ENCODE results near the gene LRFN3.

Gene LRFN3

DNA sequence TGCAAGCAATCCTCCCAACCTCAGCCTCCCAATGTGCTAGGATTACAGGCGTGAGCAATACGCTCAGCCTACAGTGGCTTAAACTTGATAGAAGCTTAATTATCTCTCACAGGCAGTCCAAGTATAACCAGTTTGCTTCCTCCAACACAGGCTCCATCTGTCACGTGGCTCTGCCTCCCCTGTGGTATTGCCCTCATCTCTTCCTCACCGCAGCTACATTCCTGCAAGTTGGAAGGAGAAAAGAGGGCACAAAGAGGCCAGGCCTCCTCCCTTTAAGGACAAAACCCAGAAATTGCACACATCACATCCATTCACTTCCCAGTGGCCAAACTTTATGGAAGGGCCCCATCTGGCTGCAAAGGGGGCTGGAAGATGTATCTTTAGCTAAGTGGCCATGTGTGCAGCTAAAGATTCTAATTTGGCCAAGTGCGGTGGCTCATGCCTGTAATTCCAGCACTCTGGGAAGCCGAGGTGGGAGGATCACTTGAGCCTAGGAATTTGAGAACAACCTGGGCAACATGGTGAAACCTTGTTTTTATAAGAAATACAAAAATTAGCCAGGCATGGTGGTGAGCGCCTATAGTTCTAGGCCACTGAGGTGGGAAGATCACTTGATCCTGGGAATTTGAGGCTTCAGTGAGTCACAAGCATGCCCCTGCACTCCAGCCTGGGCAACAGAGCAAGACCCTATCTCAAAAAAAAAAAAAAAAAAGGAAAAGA lies 55.7 kb downstream of the LRFN3 start:
- 88% methylated on average over 7 of the region's 7 CpGs for WGBS
- Histone ChIP-seq H3K36me3 (ENCODE audit: insufficient read depth, low read length) (no peaks in the 10 kb centered on the region), H3K9ac (ENCODE audit: low read depth, low read length) (no peak overlapping the region), H3K27ac (ENCODE audit: low read depth, low read length) (no peak overlapping the region), H3K27me3 (ENCODE audit: insufficient read depth, low read length) (no peaks in the 10 kb centered on the region; the same call in 1 of the 2 replicates), H3K4me1 (ENCODE audit: insufficient read depth, low read length) (no peaks in the 10 kb centered on the region), H3K9me3 (ENCODE audit: insufficient read depth, low read depth, low read length) (peaks cover 3% of the 10 kb centered on the region; the same call in 1 of the 2 replicates), H3K4me3 (ENCODE audit: low read length) (no peak overlapping the region)

DNA sequence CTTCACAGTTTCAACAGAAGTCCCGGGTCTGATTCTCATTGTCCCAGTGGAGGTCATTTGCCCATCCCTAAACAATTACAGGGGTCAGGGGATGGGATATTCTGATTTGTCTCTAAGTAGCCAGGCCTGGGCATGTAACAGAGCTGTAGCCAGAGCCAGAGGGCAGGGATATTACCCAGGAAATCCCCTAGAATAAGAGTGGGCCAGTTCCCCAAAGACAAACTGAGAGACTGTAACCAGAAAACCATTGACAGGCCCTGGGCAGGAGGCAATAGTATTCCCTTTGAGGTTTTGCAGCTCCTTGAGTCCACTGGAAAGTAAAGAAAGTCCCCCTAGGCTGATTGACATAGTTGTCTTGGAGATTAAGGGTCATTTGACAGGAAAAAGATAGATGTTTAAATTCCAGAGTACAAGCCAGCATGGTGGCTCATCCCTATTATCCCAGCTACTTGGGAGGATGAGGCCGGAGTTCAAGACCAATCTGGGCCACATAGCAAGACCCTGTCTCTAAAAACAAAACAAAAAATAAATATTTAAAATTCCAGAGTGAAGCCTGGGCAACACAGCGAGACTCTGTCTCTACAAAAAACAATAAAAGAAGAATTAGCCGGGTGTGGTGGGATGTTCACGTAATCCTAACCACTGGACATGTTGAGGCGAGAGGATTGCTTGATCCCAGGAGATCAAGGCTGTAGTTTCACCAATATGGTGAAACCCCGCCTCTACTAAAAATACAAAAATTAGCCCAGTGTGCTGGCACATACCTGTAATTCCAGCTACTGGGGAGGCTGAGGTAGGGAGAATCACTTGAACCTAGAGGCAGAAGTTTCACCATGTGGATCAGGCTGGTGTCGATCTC lies 57.0 kb downstream of the LRFN3 start:
- Histone ChIP-seq H3K27ac (ENCODE audit: low read depth, low read length) (no peak overlapping the region), H3K36me3 (ENCODE audit: insufficient read depth, low read length) (no peaks in the 10 kb centered on the region), H3K4me3 (ENCODE audit: low read length) (no peak overlapping the region), H3K9me3 (ENCODE audit: insufficient read depth, low read depth, low read length) (peaks cover 3% of the 10 kb centered on the region; the same call in 1 of the 2 replicates), H3K4me1 (ENCODE audit: insufficient read depth, low read length) (no peaks in the 10 kb centered on the region), H3K27me3 (ENCODE audit: insufficient read depth, low read length) (no peaks in the 10 kb centered on the region), H3K9ac (ENCODE audit: low read depth, low read length) (no peak overlapping the region)
- WGBS, result 88% methylated on average over 8 of the region's 8 CpGs

DNA sequence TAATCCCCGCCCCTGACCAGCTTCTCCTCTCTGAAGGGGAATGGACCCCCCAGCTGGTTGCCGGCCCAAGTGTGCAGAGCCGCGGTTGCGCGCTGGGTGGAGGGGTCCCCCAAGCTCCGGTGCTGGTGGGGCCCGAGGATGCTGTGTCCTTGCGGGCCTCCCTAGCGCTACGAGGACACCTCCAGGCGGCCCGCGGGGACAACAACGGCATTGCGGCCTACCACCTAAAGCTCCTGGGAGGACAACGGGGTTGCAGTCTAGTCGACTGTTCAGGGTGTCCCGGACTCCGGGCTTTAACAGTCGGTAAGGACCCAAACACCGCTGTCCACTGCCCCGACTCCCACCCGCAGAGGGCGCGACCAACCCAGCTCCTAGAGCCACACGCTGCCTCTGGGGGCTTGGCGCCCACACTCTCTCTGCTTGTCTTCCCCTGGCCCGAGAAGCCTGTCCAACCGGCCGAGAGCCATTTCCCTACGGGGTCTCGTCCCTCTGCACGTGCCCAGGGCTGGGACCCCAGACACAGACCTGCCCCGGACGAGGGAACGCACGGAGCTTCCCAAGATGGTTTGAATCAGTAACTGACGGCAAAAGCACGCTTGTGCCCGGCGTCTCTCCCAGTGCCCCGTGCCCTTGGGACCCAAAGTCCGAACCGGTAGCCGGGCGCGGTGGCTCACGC lies 57.9 kb downstream of the LRFN3 start:
- Histone ChIP-seq H3K4me1 (ENCODE audit: insufficient read depth, low read length) (no peaks in the 10 kb centered on the region), H3K9ac (ENCODE audit: low read depth, low read length) (no peak overlapping the region), H3K36me3 (ENCODE audit: insufficient read depth, low read length) (no peaks in the 10 kb centered on the region), H3K27ac (ENCODE audit: low read depth, low read length) (no peak overlapping the region), H3K27me3 (ENCODE audit: insufficient read depth, low read length) (no peaks in the 10 kb centered on the region), H3K9me3 (ENCODE audit: insufficient read depth, low read depth, low read length) (no peaks in the 10 kb centered on the region), H3K4me3 (ENCODE audit: low read length) (no peak overlapping the region)
- 89% methylated on average over 49 of the region's 49 CpGs for WGBS
